ENCODE results near the gene RARS1.

RARS1 gene

GRCh38 chr5:168467755-168468330 is 18.4 kb upstream of the RARS1 start:
- intact Hi-C loops (cut with micrococcal nuclease), result no loop called here
- H3K36me3 Mint-ChIP-seq (ENCODE audit: low read depth), result no peaks in the 10 kb centered on the region
- H3K27me3 Mint-ChIP-seq, result no peaks in the 10 kb centered on the region
- no peaks in the 10 kb centered on the region for H3K4me1 Mint-ChIP-seq (ENCODE audit: low read depth)
- H3K9me3 Mint-ChIP-seq, result no peaks in the 10 kb centered on the region
- H3K27ac Mint-ChIP-seq, result no peak overlapping the region
- no peak overlapping the region for H3K4me3 Mint-ChIP-seq

- Mint-ChIP-seq H3K4me1 (ENCODE audit: low read depth) (no peaks in the 10 kb centered on the region), H3K27ac (no peak overlapping the region), H3K27me3 (no peaks in the 10 kb centered on the region), H3K9me3 (no peaks in the 10 kb centered on the region), H3K36me3 (ENCODE audit: low read depth) (no peaks in the 10 kb centered on the region), H3K4me3 (no peak overlapping the region)
- intact Hi-C loops (cut with micrococcal nuclease), result no loop called here
Measured at GRCh38 chr5:168468836-168469235, 17.4 kb upstream of the RARS1 start.

GRCh38 chr5:168469816-168470215 is 16.5 kb upstream of the RARS1 start:
- Mint-ChIP-seq H3K27me3 (no peaks in the 10 kb centered on the region), H3K4me3 (no peak overlapping the region), H3K9me3 (no peaks in the 10 kb centered on the region), H3K27ac (no peak overlapping the region), H3K36me3 (ENCODE audit: low read depth) (no peaks in the 10 kb centered on the region), H3K4me1 (ENCODE audit: low read depth) (no peaks in the 10 kb centered on the region)
- intact Hi-C loops (cut with micrococcal nuclease), result no loop called here

GRCh38 chr5:168471785-168472184 is 14.5 kb upstream of the RARS1 start:
- H3K36me3 Mint-ChIP-seq (ENCODE audit: low read depth), result no peaks in the 10 kb centered on the region
- intact Hi-C loops (cut with micrococcal nuclease), result no loop called here
- H3K27me3 Mint-ChIP-seq, result no peaks in the 10 kb centered on the region
- no peak overlapping the region for H3K4me3 Mint-ChIP-seq
- H3K27ac Mint-ChIP-seq, result no peak overlapping the region
- no peaks in the 10 kb centered on the region for H3K9me3 Mint-ChIP-seq
- H3K4me1 Mint-ChIP-seq (ENCODE audit: low read depth), result no peaks in the 10 kb centered on the region

GRCh38 chr5:168472329-168472728 is 13.9 kb upstream of the RARS1 start:
- no peak overlapping the region for H3K4me3 Mint-ChIP-seq
- no peaks in the 10 kb centered on the region for H3K4me1 Mint-ChIP-seq (ENCODE audit: low read depth)
- H3K36me3 Mint-ChIP-seq (ENCODE audit: low read depth), result no peaks in the 10 kb centered on the region
- H3K9me3 Mint-ChIP-seq, result no peaks in the 10 kb centered on the region
- no peak overlapping the region for H3K27ac Mint-ChIP-seq
- peaks cover 3% of the 10 kb centered on the region for H3K27me3 Mint-ChIP-seq
- intact Hi-C loops (cut with micrococcal nuclease), result no loop called here

GRCh38 chr5:168474319-168474718 is 12.0 kb upstream of the RARS1 start:
- Mint-ChIP-seq H3K4me3 (no peak overlapping the region), H3K27me3 (peaks cover 6% of the 10 kb centered on the region), H3K27ac (no peak overlapping the region), H3K9me3 (no peaks in the 10 kb centered on the region), H3K36me3 (ENCODE audit: low read depth) (no peaks in the 10 kb centered on the region), H3K4me1 (ENCODE audit: low read depth) (no peaks in the 10 kb centered on the region)
- intact Hi-C loops (cut with micrococcal nuclease), result no loop called here

- Mint-ChIP-seq H3K9me3 (no peaks in the 10 kb centered on the region), H3K27me3 (peaks cover 6% of the 10 kb centered on the region), H3K27ac (no peak overlapping the region), H3K36me3 (ENCODE audit: low read depth) (no peaks in the 10 kb centered on the region), H3K4me3 (no peak overlapping the region), H3K4me1 (ENCODE audit: low read depth) (no peaks in the 10 kb centered on the region)
- intact Hi-C loops (cut with micrococcal nuclease), result no loop called here
Measured at GRCh38 chr5:168477060-168477459, 9.2 kb upstream of the RARS1 start.

- intact Hi-C loops (cut with micrococcal nuclease), result no loop called here
- Mint-ChIP-seq H3K4me3 (no peak overlapping the region), H3K27ac (no peak overlapping the region), H3K4me1 (ENCODE audit: low read depth) (no peaks in the 10 kb centered on the region), H3K36me3 (ENCODE audit: low read depth) (no peaks in the 10 kb centered on the region), H3K9me3 (no peaks in the 10 kb centered on the region), H3K27me3 (peaks cover 14% of the 10 kb centered on the region)
Measured at GRCh38 chr5:168479166-168479565, 7.1 kb upstream of the RARS1 start.

- H3K27ac Mint-ChIP-seq, result no peak overlapping the region
- intact Hi-C loops (cut with micrococcal nuclease), result no loop called here
- H3K4me1 Mint-ChIP-seq (ENCODE audit: low read depth), result peaks cover 7% of the 10 kb centered on the region
- no peaks in the 10 kb centered on the region for H3K36me3 Mint-ChIP-seq (ENCODE audit: low read depth)
- H3K4me3 Mint-ChIP-seq, result no peak overlapping the region
- peaks cover 19% of the 10 kb centered on the region for H3K27me3 Mint-ChIP-seq
- H3K9me3 Mint-ChIP-seq, result no peaks in the 10 kb centered on the region
Measured at GRCh38 chr5:168480601-168481000, 5.7 kb upstream of the RARS1 start.

GRCh38 chr5:168481330-168481788 is 4.9 kb upstream of the RARS1 start:
- peaks cover 19% of the 10 kb centered on the region for H3K27me3 Mint-ChIP-seq
- no peak overlapping the region for H3K27ac Mint-ChIP-seq
- intact Hi-C loops (cut with micrococcal nuclease), result no loop called here
- H3K4me1 Mint-ChIP-seq (ENCODE audit: low read depth), result peaks cover 7% of the 10 kb centered on the region
- peaks cover 3% of the 10 kb centered on the region for H3K36me3 Mint-ChIP-seq (ENCODE audit: low read depth)
- H3K9me3 Mint-ChIP-seq, result no peaks in the 10 kb centered on the region
- H3K4me3 Mint-ChIP-seq, result no peak overlapping the region

- no peak overlapping the region for H3K4me3 Mint-ChIP-seq
- peaks cover 16% of the 10 kb centered on the region for H3K27me3 Mint-ChIP-seq
- H3K27ac Mint-ChIP-seq, result no peak overlapping the region
- peaks cover 13% of the 10 kb centered on the region for H3K4me1 Mint-ChIP-seq (ENCODE audit: low read depth)
- intact Hi-C loops (cut with micrococcal nuclease), result no loop called here
- H3K36me3 Mint-ChIP-seq (ENCODE audit: low read depth), result peaks cover 12% of the 10 kb centered on the region
- H3K9me3 Mint-ChIP-seq, result no peaks in the 10 kb centered on the region
Measured at GRCh38 chr5:168482361-168482760, 3.9 kb upstream of the RARS1 start.

GRCh38 chr5:168489059-168489458 is 2.8 kb downstream of the RARS1 start:
- Mint-ChIP-seq H3K4me3 (no peak overlapping the region), H3K27ac (no peak overlapping the region), H3K36me3 (ENCODE audit: low read depth) (peaks cover 73% of the 10 kb centered on the region), H3K27me3 (peaks cover 6% of the 10 kb centered on the region), H3K4me1 (ENCODE audit: low read depth) (peaks cover 24% of the 10 kb centered on the region), H3K9me3 (no peaks in the 10 kb centered on the region)
- intact Hi-C loops (cut with micrococcal nuclease), result no loop called here

GRCh38 chr5:168494057-168494555 is 7.8 kb downstream of the RARS1 start:
- intact Hi-C loops (cut with micrococcal nuclease), result loop anchor here (10.0 kb wide), 1 partner anchor 1211 kb away; no protein-coding TSS in a partner anchor
- Mint-ChIP-seq H3K9me3 (no peaks in the 10 kb centered on the region), H3K4me1 (ENCODE audit: low read depth) (peaks cover 8% of the 10 kb centered on the region), H3K27ac (no peak overlapping the region), H3K36me3 (ENCODE audit: low read depth) (peaks cover 95% of the 10 kb centered on the region), H3K4me3 (no peak overlapping the region), H3K27me3 (no peaks in the 10 kb centered on the region)

- H3K4me3 Mint-ChIP-seq, result no peak overlapping the region
Measured at GRCh38 chr5:168502563-168503237, 16.4 kb downstream of the RARS1 start.

More at GRCh38 chr5:168502563-168503237, 16.4 kb downstream of the RARS1 start:
- no peaks in the 10 kb centered on the region for H3K9me3 Mint-ChIP-seq
- no peaks in the 10 kb centered on the region for H3K27me3 Mint-ChIP-seq
- intact Hi-C loops (cut with micrococcal nuclease), result no loop called here
- H3K27ac Mint-ChIP-seq, result no peak overlapping the region
- H3K36me3 Mint-ChIP-seq (ENCODE audit: low read depth), result peaks cover 89% of the 10 kb centered on the region
- no peaks in the 10 kb centered on the region for H3K4me1 Mint-ChIP-seq (ENCODE audit: low read depth)
